ENCODE measurements around the gene PLA2G4D. TPM values are rescaled to one million over a fixed set of nuclear protein-coding genes. Genes with fewer than 3 reads are reported as not detected.

PLA2G4D gene
- total and polyA plus RNA-seq, 2 experiments from 2014 or later, result 0.07 to 0.15 TPM

DNA sequence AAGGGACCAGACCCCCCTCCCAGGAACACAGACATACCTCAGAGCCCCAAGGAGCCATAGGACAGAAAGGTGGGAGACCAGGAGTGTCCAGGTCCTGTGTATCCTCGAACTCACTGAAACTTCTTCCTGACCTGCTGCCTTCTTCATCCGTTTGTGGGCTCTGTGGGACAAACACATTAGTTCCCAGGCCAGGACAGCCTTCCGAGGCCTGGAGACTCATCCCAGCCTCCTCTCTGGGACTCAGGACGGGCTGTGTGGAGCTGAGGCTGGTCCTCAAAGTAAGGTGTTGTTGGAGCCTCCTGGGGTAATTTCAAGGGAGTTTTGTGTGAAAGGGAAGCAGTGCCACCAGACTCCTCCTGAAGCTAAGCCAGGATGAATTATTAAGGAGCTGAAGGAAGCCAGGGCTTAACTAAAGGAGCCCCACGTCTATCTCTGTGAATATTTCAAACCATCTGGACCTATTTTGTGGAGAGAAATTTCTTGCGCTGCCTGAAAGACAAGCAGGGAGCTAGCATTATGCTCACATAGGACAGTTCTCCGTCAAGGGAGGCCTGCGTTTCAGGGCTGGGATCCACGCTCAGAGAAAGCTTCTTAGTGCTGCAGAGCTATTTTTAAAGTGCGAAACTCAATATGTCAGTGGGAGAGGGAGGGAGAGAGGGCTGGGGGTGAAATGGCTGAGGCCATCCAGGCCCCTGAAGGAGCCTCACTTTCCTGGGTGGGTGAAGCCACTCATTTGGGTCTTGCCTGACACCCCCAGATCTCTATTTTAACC is 43.7 kb downstream of the PLA2G4D start:
- H3K27me3 Mint-ChIP-seq (ENCODE audit: insufficient read depth, low read depth, poor library complexity), result peaks cover under 1% of the 10 kb centered on the region
- no peaks in the 10 kb centered on the region for H3K79me2 ChIP-seq (replicated peaks; ENCODE audit: insufficient read depth)
- DNase-seq (ENCODE audit: low spot score), result no peak
- no peak for ATAC-seq
- H3K27me3 ChIP-seq (ENCODE audit: insufficient read depth), result no peaks in the 10 kb centered on the region
- H3K36me3 ChIP-seq (ENCODE audit: insufficient read depth), result no peaks in the 10 kb centered on the region
- H2AFZ ChIP-seq, result peak overlapping the region; percentile 32
- H3K4me1 ChIP-seq (ENCODE audit: insufficient read depth), result no peaks in the 10 kb centered on the region
- H3K36me3 Mint-ChIP-seq (ENCODE audit: low read depth), result no peaks in the 10 kb centered on the region
- H3K4me1 Mint-ChIP-seq, result peaks cover 18% of the 10 kb centered on the region
- H3K27ac Mint-ChIP-seq, result no peak overlapping the region
- no peak overlapping the region for H3K4me3 Mint-ChIP-seq
- no peaks in the 10 kb centered on the region; the same call in 1 of the 2 replicates for H4K20me1 ChIP-seq (replicated peaks; ENCODE audit: insufficient read depth)
- no peaks in the 10 kb centered on the region for H3K9me3 Mint-ChIP-seq
- no peaks in the 10 kb centered on the region for H3F3A ChIP-seq (replicated peaks; ENCODE audit: low read depth)
- TF ChIP-seq, protein P1, sequence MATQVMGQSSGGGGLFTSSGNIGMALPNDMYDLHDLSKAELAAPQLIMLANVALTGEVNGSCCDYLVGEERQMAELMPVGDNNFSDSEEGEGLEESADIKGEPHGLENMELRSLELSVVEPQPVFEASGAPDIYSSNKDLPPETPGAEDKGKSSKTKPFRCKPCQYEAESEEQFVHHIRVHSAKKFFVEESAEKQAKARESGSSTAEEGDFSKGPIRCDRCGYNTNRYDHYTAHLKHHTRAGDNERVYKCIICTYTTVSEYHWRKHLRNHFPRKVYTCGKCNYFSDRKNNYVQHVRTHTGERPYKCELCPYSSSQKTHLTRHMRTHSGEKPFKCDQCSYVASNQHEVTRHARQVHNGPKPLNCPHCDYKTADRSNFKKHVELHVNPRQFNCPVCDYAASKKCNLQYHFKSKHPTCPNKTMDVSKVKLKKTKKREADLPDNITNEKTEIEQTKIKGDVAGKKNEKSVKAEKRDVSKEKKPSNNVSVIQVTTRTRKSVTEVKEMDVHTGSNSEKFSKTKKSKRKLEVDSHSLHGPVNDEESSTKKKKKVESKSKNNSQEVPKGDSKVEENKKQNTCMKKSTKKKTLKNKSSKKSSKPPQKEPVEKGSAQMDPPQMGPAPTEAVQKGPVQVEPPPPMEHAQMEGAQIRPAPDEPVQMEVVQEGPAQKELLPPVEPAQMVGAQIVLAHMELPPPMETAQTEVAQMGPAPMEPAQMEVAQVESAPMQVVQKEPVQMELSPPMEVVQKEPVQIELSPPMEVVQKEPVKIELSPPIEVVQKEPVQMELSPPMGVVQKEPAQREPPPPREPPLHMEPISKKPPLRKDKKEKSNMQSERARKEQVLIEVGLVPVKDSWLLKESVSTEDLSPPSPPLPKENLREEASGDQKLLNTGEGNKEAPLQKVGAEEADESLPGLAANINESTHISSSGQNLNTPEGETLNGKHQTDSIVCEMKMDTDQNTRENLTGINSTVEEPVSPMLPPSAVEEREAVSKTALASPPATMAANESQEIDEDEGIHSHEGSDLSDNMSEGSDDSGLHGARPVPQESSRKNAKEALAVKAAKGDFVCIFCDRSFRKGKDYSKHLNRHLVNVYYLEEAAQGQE (IDR thresholded peaks at IDR 0.05; ENCODE audit: unreplicated experiment), result no peak
- TF ChIP-seq EZH2 (IDR thresholded peaks at IDR 0.05; ENCODE audit: low read depth, unreplicated experiment) (no peak), NANOG (IDR thresholded peaks at IDR 0.05; ENCODE audit: borderline replicate concordance) (no peak)
- TF ChIP-seq, protein P2, sequence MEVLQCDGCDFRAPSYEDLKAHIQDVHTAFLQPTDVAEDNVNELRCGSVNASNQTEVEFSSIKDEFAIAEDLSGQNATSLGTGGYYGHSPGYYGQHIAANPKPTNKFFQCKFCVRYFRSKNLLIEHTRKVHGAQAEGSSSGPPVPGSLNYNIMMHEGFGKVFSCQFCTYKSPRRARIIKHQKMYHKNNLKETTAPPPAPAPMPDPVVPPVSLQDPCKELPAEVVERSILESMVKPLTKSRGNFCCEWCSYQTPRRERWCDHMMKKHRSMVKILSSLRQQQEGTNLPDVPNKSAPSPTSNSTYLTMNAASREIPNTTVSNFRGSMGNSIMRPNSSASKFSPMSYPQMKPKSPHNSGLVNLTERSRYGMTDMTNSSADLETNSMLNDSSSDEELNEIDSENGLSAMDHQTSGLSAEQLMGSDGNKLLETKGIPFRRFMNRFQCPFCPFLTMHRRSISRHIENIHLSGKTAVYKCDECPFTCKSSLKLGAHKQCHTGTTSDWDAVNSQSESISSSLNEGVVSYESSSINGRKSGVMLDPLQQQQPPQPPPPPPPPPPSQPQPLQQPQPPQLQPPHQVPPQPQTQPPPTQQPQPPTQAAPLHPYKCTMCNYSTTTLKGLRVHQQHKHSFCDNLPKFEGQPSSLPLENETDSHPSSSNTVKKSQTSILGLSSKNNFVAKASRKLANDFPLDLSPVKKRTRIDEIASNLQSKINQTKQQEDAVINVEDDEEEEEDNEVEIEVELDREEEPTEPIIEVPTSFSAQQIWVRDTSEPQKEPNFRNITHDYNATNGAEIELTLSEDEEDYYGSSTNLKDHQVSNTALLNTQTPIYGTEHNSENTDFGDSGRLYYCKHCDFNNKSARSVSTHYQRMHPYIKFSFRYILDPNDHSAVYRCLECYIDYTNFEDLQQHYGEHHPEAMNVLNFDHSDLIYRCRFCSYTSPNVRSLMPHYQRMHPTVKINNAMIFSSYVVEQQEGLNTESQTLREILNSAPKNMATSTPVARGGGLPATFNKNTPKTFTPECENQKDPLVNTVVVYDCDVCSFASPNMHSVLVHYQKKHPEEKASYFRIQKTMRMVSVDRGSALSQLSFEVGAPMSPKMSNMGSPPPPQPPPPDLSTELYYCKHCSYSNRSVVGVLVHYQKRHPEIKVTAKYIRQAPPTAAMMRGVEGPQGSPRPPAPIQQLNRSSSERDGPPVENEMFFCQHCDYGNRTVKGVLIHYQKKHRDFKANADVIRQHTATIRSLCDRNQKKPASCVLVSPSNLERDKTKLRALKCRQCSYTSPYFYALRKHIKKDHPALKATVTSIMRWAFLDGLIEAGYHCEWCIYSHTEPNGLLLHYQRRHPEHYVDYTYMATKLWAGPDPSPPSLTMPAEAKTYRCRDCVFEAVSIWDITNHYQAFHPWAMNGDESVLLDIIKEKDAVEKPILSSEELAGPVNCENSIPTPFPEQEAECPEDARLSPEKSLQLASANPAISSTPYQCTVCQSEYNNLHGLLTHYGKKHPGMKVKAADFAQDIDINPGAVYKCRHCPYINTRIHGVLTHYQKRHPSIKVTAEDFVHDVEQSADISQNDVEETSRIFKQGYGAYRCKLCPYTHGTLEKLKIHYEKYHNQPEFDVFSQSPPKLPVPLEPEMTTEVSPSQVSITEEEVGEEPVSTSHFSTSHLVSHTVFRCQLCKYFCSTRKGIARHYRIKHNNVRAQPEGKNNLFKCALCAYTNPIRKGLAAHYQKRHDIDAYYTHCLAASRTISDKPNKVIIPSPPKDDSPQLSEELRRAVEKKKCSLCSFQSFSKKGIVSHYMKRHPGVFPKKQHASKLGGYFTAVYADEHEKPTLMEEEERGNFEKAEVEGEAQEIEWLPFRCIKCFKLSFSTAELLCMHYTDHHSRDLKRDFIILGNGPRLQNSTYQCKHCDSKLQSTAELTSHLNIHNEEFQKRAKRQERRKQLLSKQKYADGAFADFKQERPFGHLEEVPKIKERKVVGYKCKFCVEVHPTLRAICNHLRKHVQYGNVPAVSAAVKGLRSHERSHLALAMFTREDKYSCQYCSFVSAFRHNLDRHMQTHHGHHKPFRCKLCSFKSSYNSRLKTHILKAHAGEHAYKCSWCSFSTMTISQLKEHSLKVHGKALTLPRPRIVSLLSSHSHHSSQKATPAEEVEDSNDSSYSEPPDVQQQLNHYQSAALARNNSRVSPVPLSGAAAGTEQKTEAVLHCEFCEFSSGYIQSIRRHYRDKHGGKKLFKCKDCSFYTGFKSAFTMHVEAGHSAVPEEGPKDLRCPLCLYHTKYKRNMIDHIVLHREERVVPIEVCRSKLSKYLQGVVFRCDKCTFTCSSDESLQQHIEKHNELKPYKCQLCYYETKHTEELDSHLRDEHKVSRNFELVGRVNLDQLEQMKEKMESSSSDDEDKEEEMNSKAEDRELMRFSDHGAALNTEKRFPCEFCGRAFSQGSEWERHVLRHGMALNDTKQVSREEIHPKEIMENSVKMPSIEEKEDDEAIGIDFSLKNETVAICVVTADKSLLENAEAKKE (CRISPR knock-in tag; IDR thresholded peaks at IDR 0.05), result no peak
- TF ChIP-seq, protein P3, sequence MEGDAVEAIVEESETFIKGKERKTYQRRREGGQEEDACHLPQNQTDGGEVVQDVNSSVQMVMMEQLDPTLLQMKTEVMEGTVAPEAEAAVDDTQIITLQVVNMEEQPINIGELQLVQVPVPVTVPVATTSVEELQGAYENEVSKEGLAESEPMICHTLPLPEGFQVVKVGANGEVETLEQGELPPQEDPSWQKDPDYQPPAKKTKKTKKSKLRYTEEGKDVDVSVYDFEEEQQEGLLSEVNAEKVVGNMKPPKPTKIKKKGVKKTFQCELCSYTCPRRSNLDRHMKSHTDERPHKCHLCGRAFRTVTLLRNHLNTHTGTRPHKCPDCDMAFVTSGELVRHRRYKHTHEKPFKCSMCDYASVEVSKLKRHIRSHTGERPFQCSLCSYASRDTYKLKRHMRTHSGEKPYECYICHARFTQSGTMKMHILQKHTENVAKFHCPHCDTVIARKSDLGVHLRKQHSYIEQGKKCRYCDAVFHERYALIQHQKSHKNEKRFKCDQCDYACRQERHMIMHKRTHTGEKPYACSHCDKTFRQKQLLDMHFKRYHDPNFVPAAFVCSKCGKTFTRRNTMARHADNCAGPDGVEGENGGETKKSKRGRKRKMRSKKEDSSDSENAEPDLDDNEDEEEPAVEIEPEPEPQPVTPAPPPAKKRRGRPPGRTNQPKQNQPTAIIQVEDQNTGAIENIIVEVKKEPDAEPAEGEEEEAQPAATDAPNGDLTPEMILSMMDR (conservative IDR thresholded peaks at IDR 0.05; ENCODE audit: low read depth in 2 of 2), result no peak
- TF ChIP-seq, protein P4, sequence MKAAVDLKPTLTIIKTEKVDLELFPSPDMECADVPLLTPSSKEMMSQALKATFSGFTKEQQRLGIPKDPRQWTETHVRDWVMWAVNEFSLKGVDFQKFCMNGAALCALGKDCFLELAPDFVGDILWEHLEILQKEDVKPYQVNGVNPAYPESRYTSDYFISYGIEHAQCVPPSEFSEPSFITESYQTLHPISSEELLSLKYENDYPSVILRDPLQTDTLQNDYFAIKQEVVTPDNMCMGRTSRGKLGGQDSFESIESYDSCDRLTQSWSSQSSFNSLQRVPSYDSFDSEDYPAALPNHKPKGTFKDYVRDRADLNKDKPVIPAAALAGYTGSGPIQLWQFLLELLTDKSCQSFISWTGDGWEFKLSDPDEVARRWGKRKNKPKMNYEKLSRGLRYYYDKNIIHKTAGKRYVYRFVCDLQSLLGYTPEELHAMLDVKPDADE (IDR thresholded peaks at IDR 0.05), result no peak
- no peak overlapping the region for H3K27ac ChIP-seq (ENCODE audit: low read depth)
- no peak overlapping the region for H3K4me3 ChIP-seq
- no peak overlapping the region for H3K4me2 ChIP-seq
- no peaks in the 10 kb centered on the region for H3K9me2 ChIP-seq (ENCODE audit: insufficient read depth)
